Panc1 (cell line): ENCODE data around the gene INCA1. TPM values are rescaled to one million over a fixed set of nuclear protein-coding genes. Genes with fewer than 3 reads are reported as not detected.
A peak's percentile ranks its signal among the peaks of the same experiment; 100 is the strongest.

ENCODE experiments used
- ATAC-seq: fragments of 200-7000 bp; cut with Tn5 transposase; 2 replicates; pipeline ENCODE4 v1.9.1; 2020; ENCODE audit warnings: mild to moderate bottlenecking, moderate library complexity
- Bru-seq: library from RNA; stranded (reverse); fragments of 400-500 nt; gene quantifications from one replicate; lab custom pipeline; 2021; lab: Mats Ljungman, UMichigan
- BruChase-seq, 2 experiments: library from RNA; stranded (reverse); fragments of 400-500 nt; gene quantifications; one replicate each; lab custom pipeline; 2021; lab: Mats Ljungman, UMichigan
- BruUV-seq: library from RNA; stranded (reverse); fragments of 400-500 nt; replicated peaks from 2 replicates; lab custom pipeline; 2021; lab: Mats Ljungman, UMichigan
- CTCF ChIA-PET: fragments of 300-600 bp; sonication (Branson Sonifier 250); formaldehyde crosslinking; loops from one replicate; lab custom pipeline; 2022; ENCODE audit warnings: antibody characterized with exemption; lab: Charles Lee
- POLR2A ChIA-PET: fragments of 300-600 bp; sonication (Branson Sonifier 250); formaldehyde crosslinking; loops from one replicate; lab custom pipeline; 2022; ENCODE audit warnings: antibody characterized with exemption; lab: Charles Lee
- DNase-seq: peaks from one replicate; pipeline ENCODE4 v3.0.0-alpha.2; 2010; ENCODE audit warnings: low read depth, low spot score
- H3K27ac ChIP-seq: 2 replicates; pipeline ENCODE4 v1.5.1; 2011; ENCODE audit warnings: mild to moderate bottlenecking, low read length, inconsistent platforms
- H3K27me3 ChIP-seq: fragments of 200-500 bp; sonication (Bioruptor generic); 2 replicates; pipeline ENCODE4 v1.6.0; 2014; ENCODE audit warnings: low read length, inconsistent platforms; ENCODE audit not compliant: control insufficient read depth, insufficient read depth
- H3K36me3 ChIP-seq: fragments of 200-500 bp; sonication (Bioruptor generic); 2 replicates; pipeline ENCODE4 v1.5.1; 2014; ENCODE audit warnings: inconsistent platforms, mild to moderate bottlenecking, low read length, moderate library complexity; ENCODE audit not compliant: control insufficient read depth, insufficient read depth
- H3K4me1 ChIP-seq: 2 replicates; pipeline ENCODE4 v1.5.1; 2011; ENCODE audit warnings: inconsistent platforms, mild to moderate bottlenecking, low read length, moderate library complexity; ENCODE audit not compliant: control insufficient read depth, insufficient read depth
- H3K4me3 ChIP-seq, 2 experiments: 2 replicates each; pipeline ENCODE4 v1.5.1; 2011 to 2012; ENCODE audit warnings: low read depth in 2 of 2, low read length in 2 of 2, mild to moderate bottlenecking in 2 of 2, inconsistent platforms in 1 of 2, moderate library complexity in 1 of 2
- H3K9me3 ChIP-seq: fragments of 200-500 bp; sonication (Bioruptor generic); 2 replicates; pipeline ENCODE4 v1.5.1; 2014; ENCODE audit warnings: low read depth, mild to moderate bottlenecking, inconsistent platforms, low read length, moderate library complexity; ENCODE audit not compliant: control insufficient read depth, insufficient read depth
- CTCF ChIP-seq: fragments of 450-650 bp; IDR thresholded peaks from 2 replicates; pipeline ENCODE4 v1.5.1; 2017; ENCODE audit warnings: mild to moderate bottlenecking
- POLR2AphosphoS5 ChIP-seq: IDR thresholded peaks from 2 replicates; pipeline ENCODE4 v1.6.1; 2012; ENCODE audit warnings: mild to moderate bottlenecking, low read depth, low read length, moderate library complexity
- SIN3A ChIP-seq: IDR thresholded peaks from 2 replicates; pipeline ENCODE4 v1.6.1; 2012; ENCODE audit warnings: low read depth, mild to moderate bottlenecking, low read length, moderate library complexity, borderline replicate concordance; ENCODE audit not compliant: insufficient read depth
- TCF7L2 ChIP-seq: IDR thresholded peaks from 2 replicates; pipeline ENCODE4 v1.6.1; 2011; ENCODE audit warnings: mild to moderate bottlenecking, low read depth, low read length, inconsistent platforms
- in situ Hi-C: cut with HindIII; loops from 2 replicates; pipeline ENCODE4 v1.10.0; 2016; ENCODE audit warnings: low sequenced_read_pairs, low pct_unique_long_range_greater_than_20kb
- intact Hi-C: fragments of 100-400 bp; cut with micrococcal nuclease; formaldehyde crosslinking; loops from one replicate; pipeline ENCODE4 v1.10.0; 2022; ENCODE audit not compliant: unreplicated experiment
- long read RNA-seq: library from polyadenylated mRNA; unstranded; transcript quantifications from one replicate; pipeline ENCODE4 v2.0.0, GENCODE V29; 2021; ENCODE audit not compliant: unreplicated experiment
- polyA plus RNA-seq: library from polyadenylated mRNA; unstranded; fragments of >200 nt; gene quantifications from one replicate; pipeline ENCODE4 v1.2.1, GENCODE V29; 2012; ENCODE audit warnings: missing spikeins; ENCODE audit not compliant: insufficient read length
- total RNA-seq: library from RNA; stranded (reverse); gene quantifications from one replicate; pipeline ENCODE4 v1.2.1, GENCODE V29; 2021; ENCODE audit not compliant: unreplicated experiment
- TF ChIP-seq, protein P1 (sequence below), 2 experiments: IDR thresholded peaks; 2 replicates each; pipeline ENCODE4 v1.6.1; 2011 to 2012; ENCODE audit warnings: low read depth in 2 of 2, control low read depth in 1 of 2, low read length in 1 of 2, mild to moderate bottlenecking in 1 of 2, moderate library complexity in 1 of 2; ENCODE audit not compliant: insufficient read depth in 1 of 2

Gene INCA1, protein sequence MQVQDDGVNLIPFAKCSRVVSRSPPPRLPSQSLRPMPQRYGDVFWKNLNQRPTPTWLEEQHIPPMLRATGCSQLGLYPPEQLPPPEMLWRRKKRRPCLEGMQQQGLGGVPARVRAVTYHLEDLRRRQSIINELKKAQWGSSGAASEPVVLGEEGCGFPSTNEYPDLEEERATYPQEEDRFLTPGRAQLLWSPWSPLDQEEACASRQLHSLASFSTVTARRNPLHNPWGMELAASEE
- total RNA-seq (1.7 TPM), Bru-seq, nascent RNA (percentile 29 among the genes with signal in this experiment), BruChase-seq, experiment 1, labeled RNA remaining after a 2-hour chase (percentile 38 among the genes with signal in this experiment), BruChase-seq, experiment 2, labeled RNA remaining after a 6-hour chase (percentile 37 among the genes with signal in this experiment)
- polyA plus RNA-seq = 4.4 TPM
- long read RNA-seq, partial matches to known transcripts = 0 of 2 reads
- long read RNA-seq, other reads (novel, unspliced or antisense) = 2 of 2 reads

- intact Hi-C loops = no loop called here
- ChIA-PET POLR2A (no interaction called here), CTCF (no interaction called here)
- TF ChIP-seq TCF7L2 = no peak
- TF ChIP-seq CTCF = no peak
- TF ChIP-seq POLR2AphosphoS5 = peak; percentile 61
- H3K36me3 ChIP-seq = no peaks in the 10 kb centered on the region; the same call in 1 of the 2 replicates
- in situ Hi-C loops = no loop called here
- H3K27me3 ChIP-seq = no peaks in the 10 kb centered on the region
- H3K9me3 ChIP-seq = no peaks in the 10 kb centered on the region
- no peaks in the 10 kb centered on the region for H3K4me1 ChIP-seq
- BruUV-seq = no TSS peak
- peak within 1 kb of the TSS; percentile 74 to 79 for H3K4me3 ChIP-seq
- DNase-seq = peak; percentile 33
- peak; percentile 96 for ATAC-seq
- H3K27ac ChIP-seq = peak within 1 kb of the TSS; percentile 83
Measured at GRCh38 chr17:4997302-4998026, at the start of gene INCA1, which contains the start of gene KIF1C. Gene INCA1, minus strand, starts transcription at chr17:4997522. Its CDS starts 3,085 bp downstream, at chr17:4994437. Gene KIF1C, plus strand, starts transcription at chr17:4997950. Its CDS starts 2,297 bp downstream, at chr17:5000247.

DNA sequence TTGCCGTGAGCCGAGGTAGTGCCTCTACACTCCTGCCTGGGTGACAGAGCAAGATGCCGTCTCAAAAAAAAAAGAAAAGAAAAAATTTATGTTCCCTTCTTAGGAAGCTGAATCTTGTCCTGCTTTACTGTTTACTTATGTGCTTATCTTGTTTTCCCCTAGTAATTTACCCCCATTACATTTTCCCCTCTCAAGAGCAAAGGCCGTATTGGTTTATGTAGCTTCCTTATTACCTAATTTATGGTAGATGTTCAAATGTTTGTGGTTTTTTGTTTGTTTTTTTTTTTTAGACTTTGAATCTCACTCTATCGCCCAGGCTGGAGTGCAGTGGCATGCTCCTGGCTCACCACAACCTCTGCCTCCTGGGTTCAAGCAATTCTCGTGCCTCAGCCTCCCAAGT, 48.2 kb upstream of the INCA1 start:
- no peaks in the 10 kb centered on the region for H3K4me1 ChIP-seq
- H3K4me3 ChIP-seq = no peak overlapping the region
- intact Hi-C loops (no loop called here), in situ Hi-C loops (no loop called here)
- ATAC-seq = no peak
- BruUV-seq = no TSS peak
- H3K27me3 ChIP-seq = no peaks in the 10 kb centered on the region
- no peaks in the 10 kb centered on the region for H3K9me3 ChIP-seq
- no peak for DNase-seq
- TF ChIP-seq, protein P1, sequence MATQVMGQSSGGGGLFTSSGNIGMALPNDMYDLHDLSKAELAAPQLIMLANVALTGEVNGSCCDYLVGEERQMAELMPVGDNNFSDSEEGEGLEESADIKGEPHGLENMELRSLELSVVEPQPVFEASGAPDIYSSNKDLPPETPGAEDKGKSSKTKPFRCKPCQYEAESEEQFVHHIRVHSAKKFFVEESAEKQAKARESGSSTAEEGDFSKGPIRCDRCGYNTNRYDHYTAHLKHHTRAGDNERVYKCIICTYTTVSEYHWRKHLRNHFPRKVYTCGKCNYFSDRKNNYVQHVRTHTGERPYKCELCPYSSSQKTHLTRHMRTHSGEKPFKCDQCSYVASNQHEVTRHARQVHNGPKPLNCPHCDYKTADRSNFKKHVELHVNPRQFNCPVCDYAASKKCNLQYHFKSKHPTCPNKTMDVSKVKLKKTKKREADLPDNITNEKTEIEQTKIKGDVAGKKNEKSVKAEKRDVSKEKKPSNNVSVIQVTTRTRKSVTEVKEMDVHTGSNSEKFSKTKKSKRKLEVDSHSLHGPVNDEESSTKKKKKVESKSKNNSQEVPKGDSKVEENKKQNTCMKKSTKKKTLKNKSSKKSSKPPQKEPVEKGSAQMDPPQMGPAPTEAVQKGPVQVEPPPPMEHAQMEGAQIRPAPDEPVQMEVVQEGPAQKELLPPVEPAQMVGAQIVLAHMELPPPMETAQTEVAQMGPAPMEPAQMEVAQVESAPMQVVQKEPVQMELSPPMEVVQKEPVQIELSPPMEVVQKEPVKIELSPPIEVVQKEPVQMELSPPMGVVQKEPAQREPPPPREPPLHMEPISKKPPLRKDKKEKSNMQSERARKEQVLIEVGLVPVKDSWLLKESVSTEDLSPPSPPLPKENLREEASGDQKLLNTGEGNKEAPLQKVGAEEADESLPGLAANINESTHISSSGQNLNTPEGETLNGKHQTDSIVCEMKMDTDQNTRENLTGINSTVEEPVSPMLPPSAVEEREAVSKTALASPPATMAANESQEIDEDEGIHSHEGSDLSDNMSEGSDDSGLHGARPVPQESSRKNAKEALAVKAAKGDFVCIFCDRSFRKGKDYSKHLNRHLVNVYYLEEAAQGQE (IDR thresholded peaks at IDR 0.05; ENCODE audit: insufficient read depth in 1 of 2, low read depth in 2 of 2, low read length in 1 of 2) = no peak
- no peak for TF ChIP-seq CTCF
- no peak for TF ChIP-seq POLR2AphosphoS5
- TF ChIP-seq SIN3A = no peak
- no peak for TF ChIP-seq TCF7L2
- H3K36me3 ChIP-seq = no peaks in the 10 kb centered on the region
- no peak overlapping the region for H3K27ac ChIP-seq
- POLR2A ChIA-PET = no interaction called here
- CTCF ChIA-PET = no interaction called here
